ENCODE results near the gene ADAMTS3. TPM values are rescaled to one million over a fixed set of nuclear protein-coding genes. Genes with fewer than 3 reads are reported as not detected.

The ADAMTS3 gene
- total RNA-seq, 2 donors from 2014 or later: 2.3 to 5.4 TPM

DNA sequence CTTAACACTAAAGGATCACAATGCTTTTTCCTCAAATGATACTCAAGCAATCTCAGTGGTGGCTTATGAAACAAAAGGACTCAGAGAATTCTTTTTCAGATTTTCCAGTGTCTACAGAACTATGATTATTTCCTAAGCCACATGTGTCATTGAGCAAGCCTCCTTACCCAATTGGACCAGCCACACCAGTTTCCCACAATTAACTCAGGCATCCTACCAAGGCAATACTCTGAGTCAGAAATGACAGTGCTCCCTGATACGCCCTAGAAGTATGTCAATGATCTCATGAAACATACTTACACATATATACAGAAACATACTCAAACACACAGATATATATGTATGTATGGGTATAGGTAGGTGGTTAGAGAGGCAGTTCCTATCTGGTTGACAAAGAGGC is 4.8 kb downstream of the ADAMTS3 start:
- Histone ChIP-seq H3K36me3 (no peaks in the 10 kb centered on the region), H3K27me3 (replicated peaks; ENCODE audit: insufficient read depth) (no peaks in the 10 kb centered on the region), H3K4me1 (ENCODE audit: control insufficient read depth in 1 of 2, low read depth in 2 of 2) (peaks cover 5 to 12% of the 10 kb centered on the region in 2 donors), H3K27ac (no peak overlapping the region), H3K4me3 (no peak overlapping the region), H3K9me3 (no peaks in the 10 kb centered on the region)
- no peak for DNase-seq (ENCODE audit: low spot score)
- ATAC-seq (ENCODE audit: insufficient number of reproducible peaks, low FRiP score, low read depth): no peak
- TF ChIP-seq, protein P1, sequence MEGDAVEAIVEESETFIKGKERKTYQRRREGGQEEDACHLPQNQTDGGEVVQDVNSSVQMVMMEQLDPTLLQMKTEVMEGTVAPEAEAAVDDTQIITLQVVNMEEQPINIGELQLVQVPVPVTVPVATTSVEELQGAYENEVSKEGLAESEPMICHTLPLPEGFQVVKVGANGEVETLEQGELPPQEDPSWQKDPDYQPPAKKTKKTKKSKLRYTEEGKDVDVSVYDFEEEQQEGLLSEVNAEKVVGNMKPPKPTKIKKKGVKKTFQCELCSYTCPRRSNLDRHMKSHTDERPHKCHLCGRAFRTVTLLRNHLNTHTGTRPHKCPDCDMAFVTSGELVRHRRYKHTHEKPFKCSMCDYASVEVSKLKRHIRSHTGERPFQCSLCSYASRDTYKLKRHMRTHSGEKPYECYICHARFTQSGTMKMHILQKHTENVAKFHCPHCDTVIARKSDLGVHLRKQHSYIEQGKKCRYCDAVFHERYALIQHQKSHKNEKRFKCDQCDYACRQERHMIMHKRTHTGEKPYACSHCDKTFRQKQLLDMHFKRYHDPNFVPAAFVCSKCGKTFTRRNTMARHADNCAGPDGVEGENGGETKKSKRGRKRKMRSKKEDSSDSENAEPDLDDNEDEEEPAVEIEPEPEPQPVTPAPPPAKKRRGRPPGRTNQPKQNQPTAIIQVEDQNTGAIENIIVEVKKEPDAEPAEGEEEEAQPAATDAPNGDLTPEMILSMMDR (IDR thresholded peaks at IDR 0.05): no peak

DNA sequence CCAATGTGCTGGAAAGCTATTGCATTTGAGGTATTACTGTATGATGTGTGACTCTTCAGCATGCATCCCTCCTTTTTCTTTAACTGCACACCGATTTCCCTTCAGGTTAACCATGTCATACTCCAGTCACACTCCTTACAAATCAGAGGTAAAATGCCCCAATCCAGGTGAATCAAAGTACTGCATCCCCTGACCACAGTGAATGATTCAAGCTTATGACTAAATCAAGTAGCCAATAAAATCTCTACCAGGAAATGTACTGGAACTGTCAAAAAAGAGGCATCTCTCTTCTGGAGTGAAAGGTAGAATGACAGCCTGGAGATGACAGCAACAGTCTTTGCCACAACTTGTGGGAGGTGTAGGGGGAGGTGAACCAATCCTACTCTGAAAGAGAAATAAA is 10.4 kb downstream of the ADAMTS3 start:
- Histone ChIP-seq H3K27ac (no peak overlapping the region), H3K36me3 (no peaks in the 10 kb centered on the region), H3K4me3 (no peak overlapping the region), H3K27me3 (replicated peaks; ENCODE audit: insufficient read depth) (no peaks in the 10 kb centered on the region), H3K4me1 (ENCODE audit: control insufficient read depth in 1 of 2, low read depth in 2 of 2) (no peaks in the 10 kb centered on the region), H3K9me3 (no peaks in the 10 kb centered on the region)
- TF ChIP-seq, protein P1 (IDR thresholded peaks at IDR 0.05): no peak
- ATAC-seq (ENCODE audit: insufficient number of reproducible peaks, low FRiP score, low read depth) (no peak), DNase-seq (ENCODE audit: low spot score) (no peak)

DNA sequence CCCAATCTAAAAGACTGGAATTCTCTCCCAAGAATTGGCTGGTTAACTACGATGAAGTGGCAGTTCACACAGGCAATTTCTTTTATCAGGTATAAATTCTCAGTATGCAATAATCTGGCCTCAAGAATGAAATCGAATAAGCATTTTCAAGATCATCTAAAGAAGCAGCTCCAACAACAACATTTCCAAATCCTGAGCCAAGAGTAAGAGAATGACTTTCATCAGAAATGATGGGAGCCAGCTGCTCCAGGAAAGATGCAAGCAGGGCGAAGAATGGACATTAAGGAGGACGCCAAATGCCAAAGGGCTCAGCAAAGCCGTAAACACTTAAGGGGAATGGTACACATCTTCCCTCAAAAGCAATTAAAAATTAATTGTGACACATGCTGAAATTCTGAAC is 12.0 kb downstream of the ADAMTS3 start:
- ATAC-seq (ENCODE audit: insufficient number of reproducible peaks, low FRiP score, low read depth): no peak
- Histone ChIP-seq H3K27ac (no peak overlapping the region), H3K4me1 (ENCODE audit: control insufficient read depth in 1 of 2, low read depth in 2 of 2) (no peaks in the 10 kb centered on the region), H3K27me3 (replicated peaks; ENCODE audit: insufficient read depth) (no peaks in the 10 kb centered on the region), H3K36me3 (no peaks in the 10 kb centered on the region), H3K4me3 (no peak overlapping the region), H3K9me3 (no peaks in the 10 kb centered on the region)
- DNase-seq (ENCODE audit: low spot score): no peak
- TF ChIP-seq, protein P1 (IDR thresholded peaks at IDR 0.05): no peak

DNA sequence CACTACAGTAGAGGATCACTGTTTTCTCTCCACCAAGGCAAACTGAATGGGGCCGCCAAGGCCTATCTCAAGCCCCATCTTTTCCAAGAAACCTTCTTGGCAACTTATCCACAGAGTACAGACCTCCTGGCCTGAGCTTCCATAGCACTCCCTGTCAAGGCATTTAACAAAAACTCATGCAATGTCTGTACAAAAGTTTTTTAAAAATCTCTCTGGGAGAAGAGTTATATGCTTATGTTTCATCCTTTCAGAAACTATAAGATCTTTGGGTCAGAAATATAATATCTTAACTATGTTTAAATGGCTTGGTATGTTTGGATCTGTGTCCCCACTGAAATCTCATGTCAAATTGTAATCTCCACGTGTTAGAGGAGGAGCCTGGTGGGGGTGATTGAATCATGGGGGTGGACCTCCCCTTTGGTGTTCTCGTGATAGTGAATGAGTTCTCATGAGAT is 13.6 kb downstream of the ADAMTS3 start:
- no peak overlapping the region for H3K27ac ChIP-seq
- TF ChIP-seq, protein P1 (IDR thresholded peaks at IDR 0.05): no peak
- H3K4me3 ChIP-seq: no peak overlapping the region
- DNase-seq (ENCODE audit: low spot score): no peak
- no peaks in the 10 kb centered on the region for H3K36me3 ChIP-seq
- no peak for ATAC-seq (ENCODE audit: insufficient number of reproducible peaks, low FRiP score, low read depth)
- H3K27me3 ChIP-seq (replicated peaks; ENCODE audit: insufficient read depth): no peaks in the 10 kb centered on the region
- H3K4me1 ChIP-seq (ENCODE audit: control insufficient read depth in 1 of 2, low read depth in 2 of 2): no peaks in the 10 kb centered on the region
- H3K9me3 ChIP-seq: no peaks in the 10 kb centered on the region

DNA sequence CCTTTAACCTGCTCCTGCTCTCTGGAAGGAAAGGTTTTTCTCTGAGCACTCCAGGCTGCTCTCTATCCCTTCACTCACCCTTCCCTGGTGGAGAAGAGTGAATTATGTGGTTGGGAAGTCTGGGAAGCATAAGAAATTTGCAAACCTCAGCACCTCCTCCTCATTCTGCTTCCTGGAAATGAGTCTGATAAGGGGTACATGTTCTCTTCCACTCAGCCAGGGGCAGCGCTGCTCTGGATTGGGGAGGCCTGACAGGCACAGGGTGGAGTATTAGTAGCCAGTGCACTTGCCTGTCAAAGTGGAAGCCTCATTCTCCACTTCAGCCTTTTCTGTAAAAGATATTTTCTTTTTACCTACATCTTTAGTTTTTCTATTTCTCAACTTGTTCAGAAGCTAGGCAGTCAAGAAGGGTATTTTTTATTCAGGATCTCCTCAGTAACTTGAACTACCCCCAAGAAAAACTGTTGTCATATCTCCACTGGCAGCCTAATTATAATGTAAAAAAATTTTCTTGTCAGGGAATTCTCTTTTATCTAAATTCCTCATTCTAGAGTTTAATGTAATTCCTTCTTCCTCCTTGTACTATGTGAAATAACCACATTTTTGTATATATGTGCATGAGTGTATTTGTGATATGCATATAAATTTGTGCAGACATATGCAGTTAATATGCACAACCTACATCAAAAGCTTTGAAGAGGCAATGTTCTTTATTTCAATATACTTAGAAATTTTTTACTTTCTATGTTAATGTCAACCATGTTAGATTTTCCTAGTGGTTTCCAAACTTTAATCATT is 15.3 kb downstream of the ADAMTS3 start:
- no peaks in the 10 kb centered on the region for H3K4me1 ChIP-seq (ENCODE audit: control insufficient read depth in 1 of 2, low read depth in 2 of 2)
- H3K36me3 ChIP-seq: no peaks in the 10 kb centered on the region
- no peaks in the 10 kb centered on the region for H3K9me3 ChIP-seq
- DNase-seq (ENCODE audit: low spot score) (no peak), ATAC-seq (ENCODE audit: insufficient number of reproducible peaks, low FRiP score, low read depth) (no peak)
- no peak overlapping the region for H3K27ac ChIP-seq
- TF ChIP-seq, protein P1 (IDR thresholded peaks at IDR 0.05): no peak
- no peak overlapping the region for H3K4me3 ChIP-seq
- no peaks in the 10 kb centered on the region for H3K27me3 ChIP-seq (replicated peaks; ENCODE audit: insufficient read depth)

All from thoracic aorta (tissue), 2 donors.